ENCODE results near the gene LUZP2.
A peak's percentile ranks its signal among the peaks of the same experiment; 100 is the strongest.

LUZP2 gene

GRCh38 chr11:24489477-24489876 is 7.4 kb upstream of the LUZP2 start:
- TF ChIP-seq CTCF (IDR thresholded peaks at IDR 0.05; ENCODE audit: insufficient read depth, low read depth, low read length, missing control alignments): no peak
- H3K4me3 ChIP-seq (ENCODE audit: low read length): no peak overlapping the region
- no peak for DNase-seq (ENCODE audit: low read depth)

GRCh38 chr11:24496386-24496735 is 492 bp upstream of the LUZP2 start:
- DNase-seq (ENCODE audit: low read depth): no peak
- H3K4me3 ChIP-seq (ENCODE audit: low read length): peak overlapping the region; percentile 16
- no peak for TF ChIP-seq CTCF (IDR thresholded peaks at IDR 0.05; ENCODE audit: insufficient read depth, low read depth, low read length, missing control alignments)

- DNase-seq (ENCODE audit: low read depth): no peak
- TF ChIP-seq CTCF (IDR thresholded peaks at IDR 0.05; ENCODE audit: insufficient read depth, low read depth, low read length, missing control alignments): no peak
- H3K4me3 ChIP-seq (ENCODE audit: low read length): no peak overlapping the region
These were observed 978 bp downstream of the LUZP2 start for GRCh38 chr11:24497831-24498230.

GRCh38 chr11:24502425-24502824 is 5.6 kb downstream of the LUZP2 start:
- no peak overlapping the region for H3K4me3 ChIP-seq (ENCODE audit: low read length)
- no peak for DNase-seq (ENCODE audit: low read depth)
- no peak for TF ChIP-seq CTCF (IDR thresholded peaks at IDR 0.05; ENCODE audit: insufficient read depth, low read depth, low read length, missing control alignments)

- no peak overlapping the region for H3K4me3 ChIP-seq (ENCODE audit: low read length)
- TF ChIP-seq CTCF (IDR thresholded peaks at IDR 0.05; ENCODE audit: insufficient read depth, low read depth, low read length, missing control alignments): peak; percentile 31
- peak; percentile 11 for DNase-seq (ENCODE audit: low read depth)
These were observed 12.3 kb downstream of the LUZP2 start for GRCh38 chr11:24509114-24509513.

GRCh38 chr11:24511511-24511910 is 14.7 kb downstream of the LUZP2 start:
- H3K4me3 ChIP-seq (ENCODE audit: low read length): no peak overlapping the region
- peak; percentile 3 for DNase-seq (ENCODE audit: low read depth)
- no peak for TF ChIP-seq CTCF (IDR thresholded peaks at IDR 0.05; ENCODE audit: insufficient read depth, low read depth, low read length, missing control alignments)

GRCh38 chr11:24513479-24514218 is 16.8 kb downstream of the LUZP2 start:
- no peak for TF ChIP-seq CTCF (IDR thresholded peaks at IDR 0.05; ENCODE audit: insufficient read depth, low read depth, low read length, missing control alignments)
- no peak for DNase-seq (ENCODE audit: low read depth)
- no peak overlapping the region for H3K4me3 ChIP-seq (ENCODE audit: low read length)
